ENCODE results near the gene SORCS3.

- TF ChIP-seq, protein P1, sequence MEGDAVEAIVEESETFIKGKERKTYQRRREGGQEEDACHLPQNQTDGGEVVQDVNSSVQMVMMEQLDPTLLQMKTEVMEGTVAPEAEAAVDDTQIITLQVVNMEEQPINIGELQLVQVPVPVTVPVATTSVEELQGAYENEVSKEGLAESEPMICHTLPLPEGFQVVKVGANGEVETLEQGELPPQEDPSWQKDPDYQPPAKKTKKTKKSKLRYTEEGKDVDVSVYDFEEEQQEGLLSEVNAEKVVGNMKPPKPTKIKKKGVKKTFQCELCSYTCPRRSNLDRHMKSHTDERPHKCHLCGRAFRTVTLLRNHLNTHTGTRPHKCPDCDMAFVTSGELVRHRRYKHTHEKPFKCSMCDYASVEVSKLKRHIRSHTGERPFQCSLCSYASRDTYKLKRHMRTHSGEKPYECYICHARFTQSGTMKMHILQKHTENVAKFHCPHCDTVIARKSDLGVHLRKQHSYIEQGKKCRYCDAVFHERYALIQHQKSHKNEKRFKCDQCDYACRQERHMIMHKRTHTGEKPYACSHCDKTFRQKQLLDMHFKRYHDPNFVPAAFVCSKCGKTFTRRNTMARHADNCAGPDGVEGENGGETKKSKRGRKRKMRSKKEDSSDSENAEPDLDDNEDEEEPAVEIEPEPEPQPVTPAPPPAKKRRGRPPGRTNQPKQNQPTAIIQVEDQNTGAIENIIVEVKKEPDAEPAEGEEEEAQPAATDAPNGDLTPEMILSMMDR (conservative IDR thresholded peaks at IDR 0.05; ENCODE audit: low read depth, low read length), result no peak
- no peak for TF ChIP-seq EZH2phosphoT487 (IDR thresholded peaks at IDR 0.05; ENCODE audit: borderline replicate concordance, low read length)
These were observed 154.3 kb downstream of the SORCS3 start for GRCh38 chr10:104795411-104795810.

Data from PC-3 (cell line).